Pons (tissue), 1 donor: Measurements from ENCODE around the gene FUT8.
"Not testable (repeated sequence)": the region's sequence is repeated elsewhere in the genome, so short reads cannot be mapped to it uniquely, and the experiment has no call there.

Experiments used
- DNase-seq: peaks from one replicate; pipeline ENCODE4 v3.0.0-alpha.2; 2016; ENCODE audit warnings: low spot score

Gene FUT8

GRCh38 chr14:65453807-65454480 is 41.4 kb downstream of the FUT8 start:
- no peak for DNase-seq

DNA sequence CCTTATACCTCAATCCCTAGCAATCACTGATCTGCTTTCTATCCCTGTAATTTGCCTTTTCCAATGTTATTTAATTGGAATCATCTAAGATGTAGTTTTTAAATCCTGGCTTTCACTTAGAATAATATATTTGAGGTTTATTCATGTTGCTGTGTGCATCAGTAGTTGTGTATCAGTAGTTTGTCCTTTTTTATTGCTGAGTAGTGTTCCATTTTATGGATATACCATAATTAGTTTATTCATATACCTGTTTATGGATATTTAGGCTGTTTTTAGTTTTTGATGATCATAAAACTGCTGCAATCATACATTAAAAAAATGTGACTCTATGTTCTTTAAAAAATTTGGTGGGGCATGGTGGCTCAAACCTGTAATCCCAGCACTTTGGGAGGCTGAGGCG is 43.7 kb downstream of the FUT8 start:
- no peak for DNase-seq

GRCh38 chr14:65461730-65462129 is 49.2 kb downstream of the FUT8 start:
- no peak for DNase-seq

GRCh38 chr14:65462411-65462810 is 49.9 kb downstream of the FUT8 start:
- no peak for DNase-seq

DNA sequence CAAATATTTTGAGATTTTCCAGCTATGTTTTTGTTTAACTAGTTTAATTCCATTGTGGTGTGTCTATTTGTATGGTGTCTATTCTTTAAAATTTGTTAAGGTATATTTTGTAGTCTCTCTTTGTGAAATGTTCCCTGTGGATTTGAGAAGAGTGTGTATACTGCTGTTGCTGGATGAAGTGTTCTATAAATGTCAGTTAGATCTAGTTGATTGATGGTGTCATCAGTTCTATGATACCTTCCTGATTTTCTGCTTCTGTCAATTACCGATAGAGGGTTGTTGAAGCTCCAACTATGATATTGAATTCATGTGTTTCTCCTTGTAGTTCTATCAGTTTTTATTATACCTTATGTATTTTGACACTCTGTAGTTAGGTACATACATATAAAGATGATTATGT is 53.1 kb downstream of the FUT8 start:
- DNase-seq, result no peak

GRCh38 chr14:65467926-65468325 is 55.4 kb downstream of the FUT8 start:
- not testable (repeated sequence) for DNase-seq

- DNase-seq, result no peak
Measured at GRCh38 chr14:65469903-65470302, 57.4 kb downstream of the FUT8 start.

DNA sequence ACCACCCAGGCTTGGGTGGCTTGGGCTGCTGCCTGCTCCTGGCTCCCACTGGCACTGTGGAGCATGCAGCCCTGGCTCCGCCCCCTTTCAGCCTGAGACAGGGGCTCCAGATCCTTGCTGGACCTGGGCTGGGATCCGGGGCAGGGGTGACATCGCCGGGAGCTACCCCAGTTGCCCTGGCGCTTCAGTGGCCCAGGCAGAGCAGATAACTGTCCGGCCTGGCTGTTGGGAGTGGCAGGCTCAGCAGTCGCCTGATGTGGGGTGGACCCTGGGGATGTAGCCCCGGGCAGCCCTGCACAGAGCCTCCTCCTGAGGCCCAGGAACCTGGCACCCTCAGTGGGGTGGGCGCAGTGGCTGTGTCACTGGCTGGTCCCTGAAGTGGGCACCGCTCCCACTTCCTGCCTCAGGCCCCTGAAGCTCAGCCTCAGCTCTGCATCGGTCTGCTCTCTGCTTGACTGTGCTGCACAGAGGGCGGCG is 57.9 kb downstream of the FUT8 start:
- no peak for DNase-seq

- no peak for DNase-seq
Measured at GRCh38 chr14:65471038-65471878, 58.7 kb downstream of the FUT8 start.

DNA sequence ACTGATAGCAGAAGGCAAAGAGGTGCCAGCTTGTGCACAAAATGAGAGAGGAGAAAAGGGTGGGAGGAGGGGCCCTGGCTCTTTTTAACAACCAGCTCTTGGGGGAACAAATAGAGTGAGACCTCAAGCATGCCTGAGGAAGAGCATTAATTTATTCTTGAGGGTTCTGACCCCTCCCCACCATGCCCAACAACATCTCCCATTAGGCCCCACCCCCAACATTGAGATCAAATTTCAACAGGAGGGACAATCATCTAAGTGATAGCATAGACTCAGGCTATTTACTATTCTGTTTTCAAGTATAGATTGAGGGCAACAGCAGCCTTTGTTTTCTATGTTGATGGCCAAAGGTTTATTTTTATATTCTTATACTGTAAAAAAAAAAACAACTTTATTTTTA is 59.7 kb downstream of the FUT8 start:
- DNase-seq, result no peak

- DNase-seq, result no peak
Measured at GRCh38 chr14:65476273-65476941, 63.9 kb downstream of the FUT8 start.

GRCh38 chr14:65476942-65477318 is 64.4 kb downstream of the FUT8 start:
- DNase-seq, result no peak

DNA sequence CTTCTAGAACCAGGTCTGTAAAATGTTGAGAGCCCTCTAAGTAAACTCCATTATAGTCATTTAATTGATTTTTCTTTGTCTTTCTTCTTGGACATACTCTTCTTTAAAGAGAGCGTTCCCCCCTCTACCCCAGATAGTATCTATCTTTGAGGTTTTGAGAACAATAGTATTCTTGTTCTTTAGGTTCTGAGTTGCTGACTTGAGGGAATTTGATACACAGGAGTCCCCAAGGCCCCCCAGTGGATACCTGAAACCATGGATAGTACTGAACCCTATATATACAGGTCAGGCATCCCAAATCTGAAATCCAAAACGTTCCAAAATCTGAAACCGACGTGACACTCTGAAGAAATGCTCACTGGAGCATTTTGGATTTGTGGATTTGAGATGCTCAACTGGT is 65.5 kb downstream of the FUT8 start:
- DNase-seq, result no peak

DNA sequence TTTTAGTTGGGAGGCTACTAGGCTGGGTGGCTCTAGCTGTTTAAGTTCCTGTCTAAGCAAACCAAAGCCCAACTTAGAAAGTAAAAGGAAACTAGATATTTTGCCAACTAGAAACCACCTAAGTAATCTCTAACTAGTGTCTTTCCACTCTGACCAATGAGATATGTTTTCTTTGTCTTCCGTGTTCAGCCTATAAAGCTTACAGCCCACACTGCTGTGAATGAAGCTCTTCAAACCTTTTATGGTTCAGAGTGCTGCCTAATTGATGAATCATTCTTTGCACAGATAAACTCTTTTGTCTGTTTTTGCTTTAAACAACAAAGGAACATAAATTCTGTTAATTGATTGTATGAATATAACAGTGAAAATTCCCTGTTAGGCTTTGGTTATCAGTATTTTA is 66.1 kb downstream of the FUT8 start:
- no peak for DNase-seq

GRCh38 chr14:65479386-65479785 is 66.9 kb downstream of the FUT8 start:
- no peak for DNase-seq

GRCh38 chr14:65482757-65483438 is 70.4 kb downstream of the FUT8 start:
- peak; percentile 39 for DNase-seq

GRCh38 chr14:65483647-65484046 is 71.1 kb downstream of the FUT8 start:
- DNase-seq, result no peak

GRCh38 chr14:65485516-65485915 is 73.0 kb downstream of the FUT8 start:
- no peak for DNase-seq

GRCh38 chr14:65486863-65487262 is 74.3 kb downstream of the FUT8 start:
- no peak for DNase-seq

DNA sequence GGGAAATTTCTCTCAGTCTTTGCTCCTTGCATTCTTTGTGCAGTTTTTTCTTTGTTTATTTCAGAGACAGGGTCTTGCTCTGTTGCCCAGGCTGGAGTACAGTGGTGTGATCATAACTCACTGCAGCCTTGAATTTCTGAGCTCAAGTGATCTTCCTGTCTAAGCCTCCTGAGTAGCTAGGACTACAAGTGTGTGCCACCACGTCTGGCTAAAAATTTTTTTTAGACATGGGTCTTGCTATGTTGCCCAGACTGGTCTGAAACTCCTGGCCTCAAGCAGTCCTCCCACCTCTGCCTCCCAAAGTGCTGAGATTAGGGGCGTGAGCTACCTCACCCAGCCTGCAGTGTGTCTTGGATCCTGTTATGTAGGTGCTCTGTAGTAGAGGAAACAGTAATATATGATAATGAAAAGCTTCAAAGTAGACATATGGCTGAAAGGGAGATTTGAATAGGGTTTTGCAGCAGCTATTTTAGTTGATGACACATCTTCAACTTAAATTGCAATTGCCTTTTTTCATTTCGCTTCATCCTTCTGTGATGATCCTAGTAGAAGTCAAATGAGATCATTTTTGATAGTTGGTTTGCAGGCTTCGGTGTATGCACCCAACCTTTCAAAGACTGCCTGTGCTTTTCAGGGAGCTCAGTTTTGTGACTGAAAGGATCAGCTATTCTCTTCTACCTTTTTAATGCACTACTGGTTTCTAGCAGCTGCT is 75.4 kb downstream of the FUT8 start:
- DNase-seq, result no peak

- DNase-seq, result peak; percentile 72
Measured at GRCh38 chr14:65491274-65491673, 78.7 kb downstream of the FUT8 start.

DNA sequence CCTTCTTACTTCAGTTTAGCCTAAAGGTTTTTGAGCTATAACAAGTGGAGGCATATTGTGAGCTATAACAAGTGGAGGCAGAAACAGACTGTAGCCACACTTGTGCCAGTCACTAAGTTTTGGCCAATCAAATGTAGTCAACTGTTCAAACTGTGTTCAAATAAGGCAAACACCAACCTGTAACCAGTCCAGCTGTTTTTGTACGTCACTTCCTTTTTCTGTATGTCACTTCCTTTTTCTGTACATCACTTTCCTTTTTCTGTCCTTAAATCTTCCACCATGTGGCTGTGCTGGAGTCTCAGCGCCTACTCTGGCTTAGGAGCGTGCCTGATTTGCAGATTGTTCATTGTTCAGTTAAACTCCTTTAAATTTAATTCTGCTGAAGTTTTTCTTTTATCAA is 79.7 kb downstream of the FUT8 start:
- DNase-seq, result no peak
